Measurements from ENCODE around the gene LCT.
"Not testable (repeated sequence)": the region's sequence is repeated elsewhere in the genome, so short reads cannot be mapped to it uniquely, and the experiment has no call there.

LCT gene

DNA sequence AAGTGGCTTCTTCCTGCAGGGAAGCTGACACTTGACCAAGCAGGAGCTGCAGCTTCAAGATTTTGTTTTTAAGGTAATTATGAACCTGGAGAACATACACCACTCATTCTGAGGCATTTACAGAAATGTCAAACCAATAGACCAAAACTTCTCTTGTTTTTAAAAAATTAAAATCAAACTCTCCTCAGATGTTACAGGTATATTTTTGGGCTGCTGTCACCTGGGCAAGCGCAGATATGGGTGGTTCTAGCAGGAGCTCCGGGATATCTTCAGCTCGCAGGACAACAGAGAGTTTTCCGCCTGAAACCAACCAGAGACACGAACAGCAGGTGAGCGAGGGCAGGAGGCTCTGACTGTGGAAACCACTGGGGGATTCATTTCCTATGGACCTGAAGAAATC, 4.1 kb downstream of the LCT start:
- no peak for DNase-seq

DNA sequence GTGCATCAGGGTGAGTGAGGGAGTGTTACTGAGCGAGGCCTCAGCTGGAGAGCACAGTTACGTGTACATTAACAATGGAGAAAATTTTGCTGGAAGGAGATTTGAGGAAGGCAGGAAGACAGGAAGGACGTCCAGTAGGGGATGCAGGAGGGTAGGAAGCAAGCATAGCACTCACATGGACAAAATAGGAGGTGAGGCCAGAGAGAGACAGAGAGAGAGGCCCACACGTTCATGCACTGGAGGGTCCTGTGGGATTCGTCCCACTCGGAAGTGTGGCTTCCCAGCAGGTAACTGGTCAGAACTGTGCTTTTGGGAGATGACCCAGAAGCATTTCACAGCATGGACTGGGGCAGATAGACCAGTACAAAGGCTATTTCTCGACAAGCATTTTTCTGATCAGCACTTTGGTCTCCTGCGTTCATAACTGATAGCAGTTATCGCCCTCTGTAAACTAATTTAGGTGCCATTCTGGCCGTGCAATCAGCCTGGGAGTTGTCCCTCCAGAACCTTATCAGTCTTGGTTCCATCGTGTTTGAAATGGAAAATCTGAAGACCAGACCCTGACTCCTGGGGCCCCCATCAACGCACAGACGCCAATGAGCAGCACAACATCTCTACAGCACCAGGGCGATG, 5.7 kb downstream of the LCT start:
- no peak for DNase-seq

GRCh38 chr2:135829378-135830135, 7.4 kb downstream of the LCT start:
- DNase-seq: no peak

GRCh38 chr2:135826544-135826943, 10.4 kb downstream of the LCT start:
- no peak for DNase-seq

- no peak for DNase-seq
These were observed 11.3 kb downstream of the LCT start for GRCh38 chr2:135825550-135826176.

DNA sequence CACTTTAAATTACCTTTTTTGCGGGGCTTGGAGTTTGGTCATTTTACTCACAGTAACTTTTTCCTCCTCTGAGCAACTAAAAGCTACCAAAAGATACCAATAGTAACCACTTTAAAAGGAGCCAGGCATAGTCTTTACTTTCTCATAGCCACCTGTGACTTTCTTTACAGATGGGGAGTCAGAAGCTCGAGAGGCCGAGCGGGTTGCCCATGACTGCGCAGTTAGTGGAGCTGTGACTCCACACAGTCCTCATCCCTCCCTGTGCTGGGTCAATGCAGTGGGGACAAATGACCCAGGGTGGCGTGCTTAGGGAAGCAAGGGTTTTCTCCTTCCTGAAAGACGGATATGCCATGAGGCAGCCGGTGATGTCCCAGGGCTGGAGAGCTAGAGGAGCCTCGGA, 11.9 kb downstream of the LCT start:
- DNase-seq: no peak

- DNase-seq: no peak
These were observed 14.1 kb downstream of the LCT start for GRCh38 chr2:135822855-135823254.

- DNase-seq: no peak
These were observed 15.8 kb downstream of the LCT start for GRCh38 chr2:135821190-135821589.

DNA sequence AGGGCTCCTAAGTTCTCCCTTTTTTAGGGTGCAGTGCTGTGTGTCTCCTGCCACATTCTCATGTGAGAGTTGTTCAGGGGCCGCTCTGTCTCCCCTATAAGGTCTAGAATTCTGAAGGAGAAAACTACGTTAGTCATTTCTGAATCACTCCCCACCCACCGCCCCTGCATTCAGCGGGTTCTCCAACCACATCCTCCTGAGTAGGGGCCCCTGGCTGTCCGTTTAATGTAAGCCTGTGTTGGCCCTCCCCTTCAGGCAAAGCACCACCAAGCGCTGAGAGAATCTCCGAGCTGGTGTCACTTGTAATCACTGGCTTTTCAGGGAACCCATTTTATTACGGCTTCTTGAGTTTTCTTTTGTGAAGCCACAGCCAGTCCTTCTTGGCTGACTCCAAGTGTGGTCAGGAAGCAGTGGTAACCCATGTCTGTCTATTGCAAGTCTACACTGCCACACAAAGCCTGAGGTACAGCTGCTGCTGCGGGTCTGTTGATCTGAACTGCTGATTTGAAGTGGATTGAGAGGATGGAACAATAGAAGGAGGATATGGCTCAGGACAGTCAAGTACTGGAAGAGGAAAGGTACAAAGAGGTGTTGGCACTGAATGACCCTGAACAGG, 16.9 kb downstream of the LCT start:
- DNase-seq: no peak

- no peak for DNase-seq
These were observed 17.9 kb downstream of the LCT start for GRCh38 chr2:135818937-135819610.

GRCh38 chr2:135817951-135818350, 19.0 kb downstream of the LCT start:
- no peak for DNase-seq

DNA sequence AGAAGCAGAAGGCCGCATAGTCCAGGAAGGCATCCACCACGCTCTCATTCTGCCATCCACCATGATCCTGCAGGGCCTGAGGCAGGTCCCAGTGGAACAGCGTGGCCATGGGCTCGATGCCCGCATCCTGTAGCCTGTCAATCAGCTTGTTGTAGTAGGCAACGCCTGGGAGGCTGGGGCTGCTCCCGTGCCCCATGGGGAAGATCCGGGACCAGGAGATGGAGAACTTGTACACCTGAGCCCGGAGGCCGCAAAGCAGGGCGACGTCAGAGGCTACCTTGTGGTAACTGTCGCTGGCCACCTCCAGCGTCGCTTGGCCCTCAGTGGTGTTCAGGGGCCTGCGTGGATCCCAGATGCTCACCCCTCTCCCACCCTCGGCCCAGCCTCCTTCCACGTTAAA, 19.5 kb downstream of the LCT start:
- no peak for DNase-seq

DNA sequence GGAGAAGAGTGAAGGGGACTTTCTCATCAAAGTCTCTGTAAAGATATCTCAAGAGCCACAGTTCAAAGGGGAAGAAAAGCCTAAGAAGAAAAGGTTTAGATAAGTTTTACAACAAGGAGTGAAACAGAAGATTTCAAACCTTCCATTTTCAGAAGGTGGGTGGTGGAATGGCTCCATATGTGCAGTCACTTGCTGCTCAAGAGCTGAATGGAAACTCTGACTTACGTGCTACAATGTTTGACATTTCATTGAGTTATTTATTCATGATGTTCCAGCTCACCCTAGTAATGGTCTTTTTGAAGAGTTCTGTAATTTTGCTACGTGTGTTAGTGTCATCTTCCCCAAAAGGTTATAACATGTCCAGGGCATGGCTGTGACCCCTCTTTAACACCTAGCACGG, 21.7 kb downstream of the LCT start:
- DNase-seq: no peak

- DNase-seq: no peak
These were observed 24.0 kb downstream of the LCT start for GRCh38 chr2:135812907-135813511.

DNA sequence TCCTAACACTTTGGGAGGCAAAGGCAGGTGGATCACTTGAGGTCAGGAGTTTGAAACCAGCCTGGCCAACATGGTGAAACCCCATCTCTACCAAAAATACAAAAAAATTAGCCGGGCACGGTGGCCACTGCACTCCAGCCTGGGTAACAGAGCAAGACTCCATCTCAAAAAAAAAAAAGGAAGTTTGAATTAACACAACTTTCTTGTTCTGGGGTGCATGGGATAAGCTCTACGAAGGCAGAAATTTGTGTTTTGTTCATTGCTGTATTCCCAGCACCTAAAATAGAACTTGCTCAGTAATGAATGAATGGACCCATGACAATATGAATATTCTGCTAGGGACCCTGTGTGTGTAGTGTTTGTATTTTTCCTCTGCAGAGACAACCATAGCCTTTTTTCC, 29.1 kb downstream of the LCT start:
- not testable (repeated sequence) for DNase-seq

- DNase-seq: no peak
These were observed 33.7 kb downstream of the LCT start for GRCh38 chr2:135803278-135803677.

GRCh38 chr2:135802350-135802749, 34.6 kb downstream of the LCT start:
- no peak for DNase-seq

DNA sequence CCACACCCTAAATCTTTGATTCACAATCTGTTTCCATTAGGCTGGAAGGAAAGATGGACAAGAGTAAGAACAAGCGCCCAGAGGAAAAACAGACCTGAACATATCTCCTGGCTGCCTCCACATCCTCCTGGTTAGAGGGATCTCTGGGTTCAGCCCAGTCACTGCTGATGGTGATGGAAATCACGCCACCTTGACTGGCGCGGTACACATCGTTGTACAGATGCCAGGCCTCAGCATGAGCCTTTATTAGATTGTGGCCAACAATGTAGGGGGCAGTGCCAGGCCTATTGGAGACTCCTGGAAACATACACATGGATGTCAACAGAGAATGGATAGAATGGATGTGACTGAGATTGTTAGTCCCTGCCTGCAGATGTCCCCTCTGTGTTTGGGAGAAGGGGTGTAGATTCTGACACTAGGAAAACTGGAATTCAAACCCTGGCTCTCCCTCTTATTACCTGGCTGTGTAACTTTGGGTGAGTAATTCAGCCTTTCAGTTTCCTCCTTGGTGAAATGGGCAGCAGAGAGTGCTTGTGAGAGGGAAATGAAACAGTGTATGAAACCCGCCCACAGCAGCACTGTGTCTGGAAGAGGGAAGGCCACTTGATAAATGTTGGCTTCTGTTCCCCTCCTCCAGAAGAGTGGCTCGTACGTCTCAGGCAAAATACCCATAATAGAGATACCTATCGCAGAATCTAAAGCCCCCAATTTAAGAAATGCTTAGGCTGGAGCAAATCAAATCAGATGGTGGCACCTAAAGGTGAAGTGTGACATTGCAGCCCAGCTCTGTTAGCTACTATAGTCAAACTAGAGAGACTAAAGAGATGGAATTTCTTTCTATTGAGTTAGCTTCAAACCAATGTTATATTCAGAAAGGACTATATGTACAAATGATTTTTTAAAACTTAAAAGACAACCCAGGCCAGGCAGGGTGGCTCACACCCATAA, 36.2 kb downstream of the LCT start:
- DNase-seq: no peak

- no peak for DNase-seq
These were observed 37.2 kb downstream of the LCT start for GRCh38 chr2:135799738-135800137.

DNA sequence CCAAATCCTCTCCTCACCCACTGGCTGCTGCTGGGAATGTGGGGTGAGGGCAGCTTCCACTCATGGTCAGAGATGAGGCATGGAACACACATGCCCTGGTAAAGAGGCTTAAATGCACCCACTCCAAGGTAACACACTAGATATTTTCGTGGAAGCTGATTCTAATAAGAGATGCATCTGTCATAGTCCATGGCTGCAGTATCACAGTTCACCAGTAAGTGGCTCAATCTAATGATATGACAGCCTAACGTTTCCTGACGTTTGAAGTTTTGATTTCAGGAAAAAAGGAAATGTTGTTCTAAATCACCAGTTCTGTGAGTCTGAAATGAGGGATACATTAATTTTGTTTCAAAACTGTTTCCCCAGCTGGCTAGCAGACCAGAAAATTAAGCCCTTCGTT, 38.2 kb downstream of the LCT start:
- no peak for DNase-seq
